GM12865 (cell line): ENCODE data around the gene RELCH.

Experiments
- DNase-seq: peaks from one replicate; pipeline ENCODE4 v3.0.0; 2010; ENCODE audit warnings: low read depth
- H3K4me3 ChIP-seq: 2 replicates; pipeline ENCODE4 v1.5.1; 2011; ENCODE audit warnings: mild to moderate bottlenecking, low read depth, low read length, control low read depth
- CTCF ChIP-seq: IDR thresholded peaks from 2 replicates; pipeline ENCODE4 v1.5.1; 2011; ENCODE audit warnings: low read length, control low read depth, low read depth, inconsistent platforms; ENCODE audit not compliant: insufficient read depth; ENCODE audit errors: missing control alignments

RELCH gene

GRCh38 chr18:62300359-62300963, 113.4 kb downstream of the RELCH start:
- H3K4me3 ChIP-seq: no peak overlapping the region
- DNase-seq: no peak
- no peak for TF ChIP-seq CTCF

GRCh38 chr18:62301322-62301721, 114.3 kb downstream of the RELCH start:
- H3K4me3 ChIP-seq: no peak overlapping the region
- no peak for TF ChIP-seq CTCF
- DNase-seq: no peak

GRCh38 chr18:62312851-62313250, 125.8 kb downstream of the RELCH start:
- no peak for TF ChIP-seq CTCF
- H3K4me3 ChIP-seq: no peak overlapping the region
- no peak for DNase-seq

GRCh38 chr18:62318228-62319180, 131.4 kb downstream of the RELCH start:
- no peak overlapping the region for H3K4me3 ChIP-seq
- no peak for DNase-seq
- TF ChIP-seq CTCF: no peak

GRCh38 chr18:62321201-62321600, 134.1 kb downstream of the RELCH start:
- no peak for TF ChIP-seq CTCF
- no peak overlapping the region for H3K4me3 ChIP-seq
- no peak for DNase-seq

GRCh38 chr18:62323483-62324180, 136.6 kb downstream of the RELCH start:
- DNase-seq: no peak
- no peak for TF ChIP-seq CTCF
- no peak overlapping the region for H3K4me3 ChIP-seq
